HG02973 (cell line): ENCODE results near the gene NR6A1.

ENCODE experiments used
- ATAC-seq: cut with Tn5 transposase; IDR thresholded peaks from one replicate; pipeline ENCODE4 v1.9.1; 2021; ENCODE audit warnings: moderate library complexity; ENCODE audit not compliant: unreplicated experiment

The NR6A1 gene

GRCh38 chr9:124544535-124544934 lies 226.6 kb downstream of the NR6A1 start:
- no peak for ATAC-seq

GRCh38 chr9:124541824-124542223 lies 229.3 kb downstream of the NR6A1 start:
- ATAC-seq: no peak

- no peak for ATAC-seq
Measured at GRCh38 chr9:124537926-124538325, 233.2 kb downstream of the NR6A1 start.

GRCh38 chr9:124535846-124536245 lies 235.3 kb downstream of the NR6A1 start:
- no peak for ATAC-seq

- no peak for ATAC-seq
Measured at GRCh38 chr9:124532897-124533296, 238.2 kb downstream of the NR6A1 start.

GRCh38 chr9:124531115-124531514 lies 240.0 kb downstream of the NR6A1 start:
- no peak for ATAC-seq

GRCh38 chr9:124530246-124530645 lies 240.9 kb downstream of the NR6A1 start:
- ATAC-seq: no peak

- ATAC-seq: no peak
Measured at GRCh38 chr9:124527781-124528180, 243.3 kb downstream of the NR6A1 start.

GRCh38 chr9:124526174-124526573 lies 244.9 kb downstream of the NR6A1 start:
- no peak for ATAC-seq

- ATAC-seq: no peak
Measured at GRCh38 chr9:124522121-124523098, 248.7 kb downstream of the NR6A1 start.

- ATAC-seq: no peak
Measured at GRCh38 chr9:124521142-124521541, 250.0 kb downstream of the NR6A1 start.

- ATAC-seq: no peak
Measured at GRCh38 chr9:124520206-124520596, 250.9 kb downstream of the NR6A1 start.

GRCh38 chr9:124518116-124518515 lies 253.0 kb downstream of the NR6A1 start:
- ATAC-seq: no peak

GRCh38 chr9:124517600-124517999 lies 253.5 kb downstream of the NR6A1 start:
- ATAC-seq: no peak

- no peak for ATAC-seq
Measured at GRCh38 chr9:124514874-124515273, 256.2 kb downstream of the NR6A1 start.

- ATAC-seq: no peak
Measured at GRCh38 chr9:124514125-124514524, 257.0 kb downstream of the NR6A1 start.

- no peak for ATAC-seq
Measured at GRCh38 chr9:124513376-124513994, 257.6 kb downstream of the NR6A1 start.

GRCh38 chr9:124512806-124513204 lies 258.3 kb downstream of the NR6A1 start:
- ATAC-seq: no peak

GRCh38 chr9:124511891-124512805 lies 259.0 kb downstream of the NR6A1 start:
- no peak for ATAC-seq

GRCh38 chr9:124511426-124511840 lies 259.7 kb downstream of the NR6A1 start:
- no peak for ATAC-seq
